Panc1 (cell line): ENCODE measurements around the gene SOX5. TPM values are rescaled to one million over a fixed set of nuclear protein-coding genes. Genes with fewer than 3 reads are reported as not detected.

Source experiments
- ATAC-seq: fragments of 200-7000 bp; cut with Tn5 transposase; 2 replicates; pipeline ENCODE4 v1.9.1; 2020; ENCODE audit warnings: mild to moderate bottlenecking, moderate library complexity
- BruUV-seq: library from RNA; stranded (reverse); fragments of 400-500 nt; replicated peaks from 2 replicates; lab custom pipeline; 2021; lab: Mats Ljungman, UMichigan
- CTCF ChIA-PET: fragments of 300-600 bp; sonication (Branson Sonifier 250); formaldehyde crosslinking; loops from one replicate; lab custom pipeline; 2022; ENCODE audit warnings: antibody characterized with exemption; lab: Charles Lee
- POLR2A ChIA-PET: fragments of 300-600 bp; sonication (Branson Sonifier 250); formaldehyde crosslinking; loops from one replicate; lab custom pipeline; 2022; ENCODE audit warnings: antibody characterized with exemption; lab: Charles Lee
- DNase-seq: peaks from one replicate; pipeline ENCODE4 v3.0.0-alpha.2; 2010; ENCODE audit warnings: low read depth, low spot score
- H3K27ac ChIP-seq: 2 replicates; pipeline ENCODE4 v1.5.1; 2011; ENCODE audit warnings: mild to moderate bottlenecking, low read length, inconsistent platforms
- H3K27me3 ChIP-seq: fragments of 200-500 bp; sonication (Bioruptor generic); 2 replicates; pipeline ENCODE4 v1.6.0; 2014; ENCODE audit warnings: low read length, inconsistent platforms; ENCODE audit not compliant: control insufficient read depth, insufficient read depth
- H3K36me3 ChIP-seq: fragments of 200-500 bp; sonication (Bioruptor generic); 2 replicates; pipeline ENCODE4 v1.5.1; 2014; ENCODE audit warnings: inconsistent platforms, mild to moderate bottlenecking, low read length, moderate library complexity; ENCODE audit not compliant: control insufficient read depth, insufficient read depth
- H3K4me1 ChIP-seq: 2 replicates; pipeline ENCODE4 v1.5.1; 2011; ENCODE audit warnings: inconsistent platforms, mild to moderate bottlenecking, low read length, moderate library complexity; ENCODE audit not compliant: control insufficient read depth, insufficient read depth
- H3K4me3 ChIP-seq, 2 experiments: 2 replicates each; pipeline ENCODE4 v1.5.1; 2011 to 2012; ENCODE audit warnings: low read depth in 2 of 2, low read length in 2 of 2, mild to moderate bottlenecking in 2 of 2, inconsistent platforms in 1 of 2, moderate library complexity in 1 of 2
- H3K9me3 ChIP-seq: fragments of 200-500 bp; sonication (Bioruptor generic); 2 replicates; pipeline ENCODE4 v1.5.1; 2014; ENCODE audit warnings: low read depth, mild to moderate bottlenecking, inconsistent platforms, low read length, moderate library complexity; ENCODE audit not compliant: control insufficient read depth, insufficient read depth
- CTCF ChIP-seq: fragments of 450-650 bp; IDR thresholded peaks from 2 replicates; pipeline ENCODE4 v1.5.1; 2017; ENCODE audit warnings: mild to moderate bottlenecking
- POLR2AphosphoS5 ChIP-seq: IDR thresholded peaks from 2 replicates; pipeline ENCODE4 v1.6.1; 2012; ENCODE audit warnings: mild to moderate bottlenecking, low read depth, low read length, moderate library complexity
- REST ChIP-seq, 2 experiments: IDR thresholded peaks; 2 replicates each; pipeline ENCODE4 v1.6.1; 2011 to 2012; ENCODE audit warnings: low read depth in 2 of 2, control low read depth in 1 of 2, low read length in 1 of 2, mild to moderate bottlenecking in 1 of 2, moderate library complexity in 1 of 2; ENCODE audit not compliant: insufficient read depth in 1 of 2
- SIN3A ChIP-seq: IDR thresholded peaks from 2 replicates; pipeline ENCODE4 v1.6.1; 2012; ENCODE audit warnings: low read depth, mild to moderate bottlenecking, low read length, moderate library complexity, borderline replicate concordance; ENCODE audit not compliant: insufficient read depth
- TCF7L2 ChIP-seq: IDR thresholded peaks from 2 replicates; pipeline ENCODE4 v1.6.1; 2011; ENCODE audit warnings: mild to moderate bottlenecking, low read depth, low read length, inconsistent platforms
- in situ Hi-C: cut with HindIII; loops from 2 replicates; pipeline ENCODE4 v1.10.0; 2016; ENCODE audit warnings: low sequenced_read_pairs, low pct_unique_long_range_greater_than_20kb
- intact Hi-C: fragments of 100-400 bp; cut with micrococcal nuclease; formaldehyde crosslinking; loops from one replicate; pipeline ENCODE4 v1.10.0; 2022; ENCODE audit not compliant: unreplicated experiment
- total RNA-seq: library from RNA; stranded (reverse); gene quantifications from one replicate; pipeline ENCODE4 v1.2.1, GENCODE V29; 2021; ENCODE audit not compliant: unreplicated experiment

The SOX5 gene
- total RNA-seq, 1 experiment from 2014 or later: 0.23 TPM

DNA sequence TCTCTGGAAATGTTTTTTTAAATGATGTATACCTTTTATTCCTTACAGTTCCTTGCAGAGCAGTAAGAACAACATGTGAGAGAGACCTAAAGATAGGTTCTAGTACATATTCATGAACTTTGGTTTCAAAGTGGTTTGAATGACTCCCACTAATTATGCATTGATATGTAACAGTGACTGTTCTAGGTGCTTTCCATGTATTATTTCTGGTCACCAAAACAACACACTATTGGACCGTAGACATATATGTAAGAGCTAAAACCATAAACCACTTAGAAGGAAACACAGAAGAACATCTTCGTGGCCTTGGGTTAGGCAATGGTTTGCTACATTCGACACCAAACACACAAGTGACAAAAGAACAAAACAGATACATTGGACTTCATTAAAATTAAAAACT, 37.9 kb downstream of the SOX5 start:
- DNase-seq (no peak), ATAC-seq (no peak)
- Histone ChIP-seq H3K27me3 (no peaks in the 10 kb centered on the region), H3K9me3 (no peaks in the 10 kb centered on the region), H3K4me1 (no peaks in the 10 kb centered on the region), H3K4me3 (no peak overlapping the region), H3K36me3 (no peaks in the 10 kb centered on the region), H3K27ac (no peak overlapping the region)
- POLR2A ChIA-PET: no interaction called here
- CTCF ChIA-PET: no interaction called here
- TF ChIP-seq SIN3A: no peak
- no peak for TF ChIP-seq POLR2AphosphoS5
- no peak for TF ChIP-seq REST (IDR thresholded peaks at IDR 0.05; ENCODE audit: insufficient read depth in 1 of 2, low read depth in 2 of 2, low read length in 1 of 2)
- TF ChIP-seq TCF7L2: no peak
- no peak for TF ChIP-seq CTCF
- intact Hi-C loops (no loop called here), in situ Hi-C loops (no loop called here)
- BruUV-seq: no TSS peak

- intact Hi-C loops: no loop called here
- POLR2A ChIA-PET: no interaction called here
- no peak for ATAC-seq
- H3K27ac ChIP-seq: no peak overlapping the region
- no peak for DNase-seq
- no peak overlapping the region for H3K4me3 ChIP-seq
- H3K36me3 ChIP-seq: no peaks in the 10 kb centered on the region
- H3K4me1 ChIP-seq: no peaks in the 10 kb centered on the region
- CTCF ChIA-PET: no interaction called here
- no peaks in the 10 kb centered on the region for H3K9me3 ChIP-seq
- H3K27me3 ChIP-seq: no peaks in the 10 kb centered on the region
- TF ChIP-seq POLR2AphosphoS5: no peak
- TF ChIP-seq REST (IDR thresholded peaks at IDR 0.05; ENCODE audit: insufficient read depth in 1 of 2, low read depth in 2 of 2, low read length in 1 of 2): no peak
- no peak for TF ChIP-seq TCF7L2
- no peak for TF ChIP-seq SIN3A
- no peak for TF ChIP-seq CTCF
- in situ Hi-C loops: no loop called here
- BruUV-seq: no TSS peak
Observed at GRCh38 chr12:23909551-23909950, 39.9 kb downstream of the SOX5 start.
